Left ventricle myocardium superior (tissue), 1 donor: ENCODE data around the gene ATP6V0B. TPM values are rescaled to one million over a fixed set of nuclear protein-coding genes. Genes with fewer than 3 reads are reported as not detected.
A peak's percentile ranks its signal among the peaks of the same experiment; 100 is the strongest.

Source experiments
- ATAC-seq: fragments of 200-7000 bp; cut with Tn5 transposase; one replicate; pipeline ENCODE4 v1.9.1; 2020; ENCODE audit warnings: mild to moderate bottlenecking, moderate library complexity
- DNase-seq: peaks from one replicate; pipeline ENCODE4 v3.0.0-alpha.2; 2020
- intact Hi-C: fragments of 100-400 bp; cut with micrococcal nuclease; formaldehyde crosslinking; loops from one replicate; pipeline ENCODE4 v1.11.0; 2022
- total RNA-seq: library from RNA; stranded (reverse); fragmentation: NEBNext Ultra II Directional; extraction: Animal tissue kit (Norgen Biotek cat#: 25700); gene quantifications from one replicate; pipeline ENCODE4 v1.2.1, GENCODE V29; 2021
- donor health status: DM: no; HTN: yes; CAD: no; lungs with severe emphysema.

ATP6V0B gene
- total RNA-seq, 1 donor from 2014 or later, result 89.6 TPM

DNA sequence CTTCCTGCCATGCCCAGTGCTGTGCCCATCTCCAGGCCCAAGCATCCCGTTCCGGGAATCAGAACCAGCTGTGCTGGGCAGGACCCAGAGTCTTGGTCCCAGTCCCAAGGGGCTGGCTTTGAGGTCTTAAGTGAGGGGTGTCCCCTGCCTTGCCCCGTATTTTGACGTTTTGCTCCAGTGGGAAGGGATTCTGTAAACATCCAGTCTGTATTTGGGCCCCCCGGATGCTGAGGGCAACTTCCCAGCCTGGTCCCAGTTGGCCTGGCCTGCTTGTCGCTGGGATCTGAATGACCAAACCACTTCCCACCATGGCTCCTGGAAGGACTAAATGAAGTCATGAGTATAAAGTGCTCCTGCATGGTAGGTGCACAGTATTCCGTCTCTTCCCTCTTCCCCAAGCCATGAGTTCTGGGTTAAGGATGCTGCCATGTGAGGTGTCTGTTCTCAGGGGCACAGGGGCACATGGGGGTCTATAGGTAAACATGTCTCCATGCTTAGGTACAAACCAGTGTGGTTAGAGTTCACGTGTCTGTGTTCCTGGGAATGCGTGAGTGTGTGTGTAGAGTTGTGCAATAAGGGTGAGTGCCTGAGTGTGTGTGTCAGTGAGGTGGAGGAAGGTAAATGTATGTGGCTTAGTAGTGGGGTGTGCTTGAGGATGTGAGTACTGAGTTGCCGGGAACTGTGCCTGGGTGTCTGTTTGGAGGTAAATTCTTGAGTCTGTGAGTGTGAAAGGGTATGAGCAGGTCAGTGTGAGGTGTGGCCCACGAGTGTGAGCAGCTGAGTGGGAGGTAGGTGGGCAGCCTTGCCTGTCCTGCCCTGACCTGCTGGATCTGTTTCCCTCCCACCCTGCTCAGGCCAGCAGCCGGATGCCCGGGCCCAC is 5.7 kb downstream of the ATP6V0B start:
- DNase-seq (no peak), ATAC-seq (no peak)
- intact Hi-C loops, result no loop called here

GRCh38 chr1:43981135-43981491 is 6.4 kb downstream of the ATP6V0B start:
- DNase-seq (no peak), ATAC-seq (no peak)
- intact Hi-C loops, result no loop called here

DNA sequence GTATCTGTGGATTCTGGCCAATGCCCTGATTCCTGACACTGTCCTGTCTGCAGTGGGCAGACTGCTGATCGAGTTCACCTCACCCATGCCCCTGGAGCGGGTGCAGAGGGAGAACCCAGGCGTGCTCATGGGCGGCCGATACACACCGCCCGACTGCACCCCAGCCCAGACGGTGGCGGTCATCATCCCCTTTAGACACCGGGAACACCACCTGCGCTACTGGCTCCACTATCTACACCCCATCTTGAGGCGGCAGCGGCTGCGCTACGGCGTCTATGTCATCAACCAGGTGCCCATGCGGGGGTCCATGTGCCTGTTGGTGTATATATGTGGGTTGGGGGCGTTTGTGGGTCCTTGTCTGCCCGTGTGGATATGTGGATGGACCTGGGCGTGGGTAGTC is 6.9 kb downstream of the ATP6V0B start:
- DNase-seq, result no peak
- intact Hi-C loops, result no loop called here
- no peak for ATAC-seq

- DNase-seq (no peak), ATAC-seq (no peak)
- intact Hi-C loops, result no loop called here
These were observed 7.5 kb downstream of the ATP6V0B start for GRCh38 chr1:43982241-43982640.

DNA sequence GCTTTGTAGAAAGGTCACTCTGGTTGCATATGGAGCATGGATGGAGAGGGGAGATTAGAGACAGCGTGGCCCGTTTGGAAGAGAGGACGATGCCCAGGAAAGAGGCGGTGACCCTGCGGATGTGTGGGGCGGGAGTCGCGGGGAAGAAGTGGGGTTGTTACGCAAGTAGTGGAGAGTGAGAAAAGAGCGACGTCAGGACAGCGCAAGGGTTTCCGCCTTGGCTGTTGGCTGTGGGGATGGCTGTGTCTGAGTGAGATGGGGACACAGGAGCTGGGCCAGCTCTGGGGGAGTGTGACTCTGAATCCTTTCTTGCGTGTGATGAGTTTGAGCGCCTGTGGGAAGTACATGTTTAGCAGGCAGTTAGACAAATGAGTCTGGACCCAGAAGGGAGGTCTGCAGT is 8.0 kb downstream of the ATP6V0B start:
- DNase-seq (no peak), ATAC-seq (no peak)
- intact Hi-C loops, result no loop called here

DNA sequence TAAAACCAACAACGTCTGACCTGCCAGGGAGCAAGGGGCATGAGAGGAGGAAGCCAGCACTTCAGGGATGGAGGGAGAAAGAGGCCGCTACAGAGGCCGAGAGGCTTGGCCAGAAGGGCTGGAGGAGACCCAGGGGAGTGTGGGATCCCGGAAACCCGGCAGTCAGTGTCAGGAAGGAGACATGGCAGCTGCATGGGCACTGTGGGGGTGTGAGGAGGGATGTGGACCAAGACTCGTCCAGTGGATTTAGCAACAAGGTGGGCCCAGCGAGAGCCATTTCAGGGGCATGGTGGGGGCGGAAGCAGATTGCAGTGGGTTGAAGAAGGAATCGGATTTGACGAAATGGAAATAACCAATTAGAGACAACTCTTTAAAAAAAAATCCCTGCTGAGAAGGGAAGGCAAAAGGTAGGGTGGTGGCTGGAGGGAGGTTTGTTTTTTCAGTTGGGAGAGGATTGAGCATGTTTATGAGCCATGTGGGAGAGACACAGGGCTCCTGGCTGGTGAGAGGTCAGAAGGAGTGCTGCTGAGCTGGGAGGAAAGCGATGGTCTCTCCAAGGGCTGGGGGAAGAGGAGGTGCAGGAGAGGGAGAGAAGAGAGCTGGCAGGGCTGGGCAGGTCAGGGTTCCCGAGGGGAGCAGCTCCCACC is 8.6 kb downstream of the ATP6V0B start:
- DNase-seq (no peak), ATAC-seq (no peak)
- intact Hi-C loops, result no loop called here

DNA sequence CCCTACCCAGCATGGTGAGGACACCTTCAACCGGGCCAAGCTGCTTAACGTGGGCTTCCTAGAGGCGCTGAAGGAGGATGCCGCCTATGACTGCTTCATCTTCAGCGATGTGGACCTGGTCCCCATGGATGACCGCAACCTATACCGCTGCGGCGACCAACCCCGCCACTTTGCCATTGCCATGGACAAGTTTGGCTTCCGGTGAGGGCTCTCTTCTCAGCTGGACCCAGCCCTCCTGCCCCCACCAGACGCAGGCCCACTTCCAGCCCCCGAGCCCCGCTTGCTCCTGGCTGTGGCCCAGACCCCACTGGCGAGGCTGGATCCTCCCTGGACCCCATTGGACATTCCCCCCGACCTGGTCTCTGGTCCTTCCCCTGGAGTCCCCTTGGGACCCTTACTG is 10.1 kb downstream of the ATP6V0B start:
- no peak for DNase-seq
- intact Hi-C loops, result no loop called here
- no peak for ATAC-seq

DNA sequence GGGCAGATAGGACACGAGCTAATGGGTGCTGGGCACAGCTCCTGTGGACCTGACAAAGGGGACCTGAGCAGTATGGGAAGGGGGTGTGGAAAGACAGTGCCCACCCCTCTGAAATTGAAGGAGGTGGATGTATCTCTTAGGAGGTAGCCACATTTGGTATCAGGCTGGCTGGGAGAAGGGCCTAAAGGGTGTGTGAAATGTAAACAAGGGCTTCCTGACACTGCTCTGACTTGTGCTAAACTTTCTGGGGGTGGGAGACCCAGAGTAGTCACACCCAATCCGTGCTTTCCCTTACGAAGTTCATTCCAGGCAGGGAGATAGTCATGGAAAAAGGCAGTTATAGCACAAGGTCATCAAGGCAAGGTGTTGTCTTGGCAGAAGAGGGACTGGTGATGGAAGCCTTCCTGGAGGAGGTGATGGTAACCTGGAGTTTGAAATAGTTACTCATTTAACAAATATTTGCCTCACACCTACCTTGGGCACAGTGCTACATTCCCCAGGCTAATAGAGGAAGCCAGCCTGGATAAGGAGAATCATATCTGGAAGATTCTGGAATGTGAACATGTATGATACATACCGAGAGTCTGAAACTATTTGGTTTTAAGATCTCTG is 11.3 kb downstream of the ATP6V0B start:
- no peak for DNase-seq
- intact Hi-C loops, result no loop called here
- ATAC-seq, result no peak

DNA sequence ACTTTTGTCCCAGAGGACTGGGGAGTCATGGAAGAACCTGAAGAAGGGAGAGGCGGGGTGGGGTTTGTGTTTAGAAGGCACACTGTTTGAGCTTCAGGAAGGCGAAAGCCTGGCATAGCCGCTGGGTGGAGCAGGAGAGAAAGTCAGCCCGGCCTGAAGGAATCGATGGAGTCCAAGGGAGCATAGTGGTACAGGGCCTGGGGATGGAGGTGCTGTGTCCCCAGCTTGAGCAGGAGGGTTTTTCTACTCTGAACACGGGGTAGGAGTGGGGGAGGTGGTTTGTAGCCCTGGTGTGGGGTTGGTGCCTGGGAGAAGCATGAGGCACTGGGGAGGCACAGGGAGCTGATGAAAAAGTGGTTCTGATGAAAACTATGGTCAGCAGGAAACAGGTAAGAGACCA is 12.0 kb downstream of the ATP6V0B start:
- ATAC-seq (no peak), DNase-seq (no peak)
- intact Hi-C loops, result no loop called here

DNA sequence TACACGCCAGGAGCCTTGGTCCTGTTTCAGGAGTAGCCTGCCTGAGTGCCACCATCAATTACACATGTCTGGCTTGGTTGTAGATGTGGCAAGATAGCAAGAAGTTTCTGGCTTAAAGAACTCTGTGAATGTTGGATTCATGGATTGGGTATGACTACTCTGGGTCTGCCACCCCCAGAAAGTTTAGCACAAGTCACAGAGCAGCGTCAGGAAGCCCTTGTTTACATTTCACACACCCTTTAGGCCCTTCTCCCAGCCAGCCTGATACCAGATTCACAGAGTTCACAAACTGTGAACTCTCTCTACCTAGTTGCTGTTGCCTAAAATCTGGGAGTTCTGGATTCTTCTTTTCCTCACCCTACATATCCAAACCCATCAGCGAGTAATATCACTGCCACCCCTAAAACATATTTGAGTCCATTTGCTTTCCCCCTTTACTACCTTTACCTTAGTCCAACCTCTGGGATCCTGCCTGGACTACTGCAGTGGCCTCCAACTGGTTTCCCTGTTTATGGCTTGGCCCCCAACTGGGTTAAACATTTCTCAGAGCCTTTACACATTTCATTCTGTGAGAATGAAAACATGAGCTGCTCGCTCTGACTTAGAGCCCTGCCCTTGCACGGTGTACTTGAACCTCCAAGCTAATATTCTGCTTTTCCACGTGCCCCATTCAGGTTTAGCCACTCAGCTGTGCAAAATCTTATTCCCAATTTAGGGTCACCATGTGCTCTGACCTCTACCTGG is 12.6 kb downstream of the ATP6V0B start:
- DNase-seq (no peak), ATAC-seq (no peak)
- intact Hi-C loops, result no loop called here

DNA sequence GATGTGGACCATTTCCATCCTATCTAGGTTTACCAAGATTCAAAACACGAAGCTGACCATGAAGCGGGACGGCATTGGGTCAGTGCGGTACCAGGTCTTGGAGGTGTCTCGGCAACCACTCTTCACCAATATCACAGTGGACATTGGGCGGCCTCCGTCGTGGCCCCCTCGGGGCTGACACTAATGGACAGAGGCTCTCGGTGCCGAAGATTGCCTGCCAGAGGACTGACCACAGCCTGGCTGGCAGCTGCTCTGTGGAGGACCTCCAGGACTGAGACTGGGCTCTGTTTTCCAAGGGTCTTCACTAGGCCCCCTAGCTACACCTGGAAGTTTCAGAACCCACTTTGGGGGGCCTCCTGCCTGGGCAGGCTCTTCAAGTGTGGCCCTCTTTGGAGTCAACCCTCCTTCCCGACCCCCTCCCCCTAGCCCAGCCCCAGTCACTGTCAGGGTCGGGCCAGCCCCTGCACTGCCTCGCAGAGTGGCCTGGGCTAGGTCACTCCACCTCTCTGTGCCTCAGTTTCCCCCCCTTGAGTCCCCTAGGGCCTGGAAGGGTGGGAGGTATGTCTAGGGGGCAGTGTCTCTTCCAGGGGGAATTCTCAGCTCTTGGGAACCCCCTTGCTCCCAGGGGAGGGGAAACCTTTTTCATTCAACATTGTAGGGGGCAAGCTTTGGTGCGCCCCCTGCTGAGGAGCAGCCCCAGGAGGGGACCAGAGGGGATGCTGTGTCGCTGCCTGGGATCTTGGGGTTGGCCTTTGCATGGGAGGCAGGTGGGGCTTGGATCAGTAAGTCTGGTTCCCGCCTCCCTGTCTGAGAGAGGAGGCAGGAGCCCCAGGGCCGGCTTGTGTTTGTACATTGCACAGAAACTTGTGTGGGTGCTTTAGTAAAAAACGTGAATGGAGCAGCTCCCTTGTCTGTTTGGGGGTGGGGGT is 15.8 kb downstream of the ATP6V0B start:
- ATAC-seq (no peak), DNase-seq (peak; percentile 34)
- intact Hi-C loops, result no loop called here

GRCh38 chr1:43991200-43991475 is 16.4 kb downstream of the ATP6V0B start:
- no peak for ATAC-seq

GRCh38 chr1:43991476-43992231 is 16.9 kb downstream of the ATP6V0B start, which contains the start of gene CCDC24:
Gene CCDC24, plus strand, starts transcription at chr1:43991599. Its CDS starts 280 bp downstream, at chr1:43991879.
- DNase-seq (peak; percentile 91), ATAC-seq (peak; percentile 89)
- intact Hi-C loops, result no loop called here

More at GRCh38 chr1:43991200-43991475, 16.4 kb downstream of the ATP6V0B start:
- intact Hi-C loops, result no loop called here
- DNase-seq, result no peak

GRCh38 chr1:43992232-43992995 is 17.7 kb downstream of the ATP6V0B start:
- intact Hi-C loops, result no loop called here
- DNase-seq, result no peak
- no peak for ATAC-seq

DNA sequence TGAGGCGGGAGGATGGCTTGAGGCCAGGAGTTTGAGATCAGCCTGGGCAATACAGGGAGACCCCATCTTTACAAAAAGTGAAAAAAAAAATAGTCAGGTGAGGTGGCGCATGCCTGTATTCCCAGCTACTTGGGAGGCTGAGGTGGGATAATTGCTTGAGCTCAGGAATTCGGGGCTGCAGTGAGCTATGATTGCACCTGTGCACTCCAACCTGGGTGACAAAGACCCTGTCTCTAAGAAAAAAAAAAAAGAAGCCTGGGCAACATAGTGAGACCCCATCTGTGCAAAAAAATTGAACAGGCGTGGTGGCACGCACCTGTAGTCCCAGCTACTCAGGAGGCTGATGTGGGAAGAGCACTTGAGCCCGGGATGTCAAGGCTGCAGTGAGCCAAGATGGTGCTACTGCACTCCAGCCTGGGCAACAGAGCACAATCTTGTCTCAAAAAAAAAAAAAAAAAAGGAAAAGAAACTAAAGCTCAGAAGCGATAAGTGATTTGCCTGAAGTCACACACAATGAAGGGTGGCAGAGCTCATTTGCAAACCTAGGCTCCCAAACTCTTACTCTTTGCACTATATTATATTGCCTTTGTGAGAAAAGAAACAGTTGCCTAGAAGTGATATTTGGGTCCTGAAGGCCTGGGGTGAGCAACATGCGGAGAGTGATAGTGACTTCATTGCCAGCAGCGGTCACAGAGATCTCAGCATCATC is 18.6 kb downstream of the ATP6V0B start:
- ATAC-seq, result no peak
- intact Hi-C loops, result no loop called here

GRCh38 chr1:43994071-43994470 is 19.3 kb downstream of the ATP6V0B start:
- ATAC-seq (no peak), DNase-seq (no peak)
- intact Hi-C loops, result no loop called here

More for the DNA sequence above, 18.6 kb downstream of the ATP6V0B start:
- DNase-seq, result no peak
